A549 treated with Hydrocortisone at 1 μM for 4 hours (cell line): ENCODE results near the gene BRD1. TPM values are rescaled to one million over a fixed set of nuclear protein-coding genes. Genes with fewer than 3 reads are reported as not detected.

ENCODE experiments used
- total RNA-seq: library from RNA; stranded (reverse); fragments of 200-300 nt; extraction: Qiagen RNA extraction; gene quantifications from 5 replicates; pipeline ENCODE4 v1.2.3, GENCODE V29; 2022

The BRD1 gene
- total RNA-seq, result 13.0 to 16.3 TPM (median 15.1 TPM) in 5 replicates

DNA sequence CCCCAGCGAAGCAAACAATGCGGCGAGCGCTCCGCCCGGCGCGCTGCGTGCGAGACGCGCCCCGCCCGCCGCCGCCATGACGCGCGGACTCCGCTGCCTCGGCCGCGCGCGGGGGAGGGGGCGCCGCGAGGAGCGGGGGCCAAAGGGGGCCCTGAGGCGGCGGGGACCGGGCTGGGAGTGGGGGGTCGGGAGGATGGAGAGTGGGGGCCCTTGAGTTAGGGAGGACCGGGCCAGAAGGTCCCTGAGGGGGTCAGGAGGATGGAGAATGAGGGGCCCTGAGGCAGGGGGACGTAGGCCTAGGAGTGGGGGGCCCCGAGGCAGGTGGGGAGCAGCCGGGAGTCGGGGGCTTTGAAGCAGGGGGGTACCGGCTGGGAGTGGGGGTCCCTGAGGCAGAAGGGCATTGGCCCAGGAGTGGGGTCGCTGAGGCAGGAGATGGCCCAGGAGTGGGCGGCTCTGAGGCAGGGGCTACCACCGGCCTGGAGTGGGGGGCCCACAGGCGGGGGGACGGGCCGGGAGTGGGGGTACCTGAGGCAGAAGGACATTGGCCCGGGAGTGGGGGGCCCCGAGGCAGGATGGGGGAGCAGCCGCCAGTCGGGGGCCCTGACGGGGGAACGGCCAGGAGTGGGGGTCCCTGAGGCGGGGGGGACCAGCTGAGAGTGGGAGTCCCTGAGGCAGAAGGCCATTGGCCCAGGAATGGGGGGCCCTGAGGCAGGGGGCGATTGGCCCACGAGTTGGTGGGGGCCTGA lies at the start of gene BRD1:
Gene BRD1 (minus strand): TSS at position 21 of the 746 bp plus-strand sequence. CDS start 3,556 bp downstream, outside the sequence.

DNA sequence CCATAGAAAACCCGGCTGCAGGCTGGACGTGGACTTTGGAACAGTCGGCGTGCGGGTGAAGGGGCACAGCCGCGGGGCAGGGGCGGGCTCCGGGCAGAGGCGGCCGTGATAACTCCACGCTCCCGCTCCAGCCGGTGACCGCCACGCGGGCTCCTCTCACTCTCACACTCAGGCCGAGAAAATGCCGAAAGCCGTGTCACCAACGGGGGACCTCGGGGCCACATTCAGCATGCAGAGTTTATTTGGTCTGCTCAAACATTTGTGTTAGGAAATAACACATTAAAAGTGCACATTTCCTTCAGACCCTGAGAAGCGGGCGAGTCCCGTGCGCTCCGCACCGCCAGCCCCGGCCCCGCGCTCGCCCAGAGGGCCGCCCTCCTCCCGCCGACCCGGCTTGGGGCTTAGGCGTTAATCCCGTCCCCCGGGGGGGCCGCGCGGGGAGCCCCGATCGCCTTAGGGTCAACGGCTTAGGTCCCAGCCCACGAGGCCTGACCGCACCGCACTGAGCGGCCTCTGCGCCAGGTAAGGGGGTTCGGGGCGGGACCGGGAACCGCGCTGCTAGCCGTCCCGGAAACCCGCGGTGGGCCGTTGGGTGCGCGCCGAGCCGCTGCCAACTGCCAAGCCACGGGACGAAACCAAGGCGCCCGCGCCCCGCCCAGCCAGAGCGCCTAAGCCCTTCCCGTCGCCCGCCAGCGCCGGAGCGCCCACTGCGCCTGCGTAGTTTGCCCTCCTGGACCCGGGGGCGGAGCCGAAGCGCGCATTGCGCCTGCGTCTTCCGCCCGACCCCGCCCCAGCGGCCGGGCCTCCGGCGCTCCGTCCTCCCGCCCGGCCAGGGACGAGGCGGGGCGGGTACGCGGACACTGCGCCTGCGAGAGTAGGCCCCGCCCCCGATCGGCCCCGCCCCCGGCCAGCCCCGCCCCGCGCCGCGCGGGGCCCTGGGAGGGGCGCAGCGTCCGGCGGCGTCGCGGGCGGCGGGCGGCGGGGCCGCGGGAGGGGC lies 25.5 kb upstream of the BRD1 start, which contains the start of gene ZBED4:
Gene ZBED4 (plus strand): TSS at position 947 of the 997 bp plus-strand sequence. CDS start 29,819 bp downstream, outside the sequence.

Other genes with a start within 250 kb of the BRD1 start
- 9.0 to 14.3 TPM (median 11.9 TPM) in 5 replicates for gene ZBED4, start 26.0 kb upstream of the BRD1 start, total RNA-seq
- 7.5 to 13.8 TPM (median 10.1 TPM) in 5 replicates for gene ALG12, start 90.6 kb upstream of the BRD1 start, total RNA-seq
- 22.4 to 28.9 TPM (median 28.0 TPM) in 5 replicates for gene CRELD2, start 90.8 kb upstream of the BRD1 start, total RNA-seq
- 47.7 to 76.4 TPM (median 72.4 TPM) in 5 replicates for gene PIM3, start 132.9 kb upstream of the BRD1 start, total RNA-seq
- 0.05 to 0.06 TPM in 2 of 5 replicates, not detected in the others for gene IL17REL, start 184.9 kb upstream of the BRD1 start, total RNA-seq
- gene TTLL8, start 230.4 kb upstream of the BRD1 start, total RNA-seq, result not detected in 5 replicates